WTC11 (cell line): ENCODE measurements around the gene GLT6D1. TPM values are rescaled to one million over a fixed set of nuclear protein-coding genes. Genes with fewer than 3 reads are reported as not detected.

Experiments used
- ATAC-seq: fragments of 200-7000 bp; cut with Tn5 transposase; 2 replicates; pipeline ENCODE4 v1.10.0; 2021; ENCODE audit warnings: mild to moderate bottlenecking, moderate library complexity
- CTCF ChIA-PET: fragments of 300-600 bp; sonication (Branson Sonifier 250); formaldehyde crosslinking; loops from one replicate; lab custom pipeline; 2021; ENCODE audit warnings: antibody characterized with exemption; lab: Charles Lee
- POLR2A ChIA-PET: fragments of 350-600 bp; sonication (Branson Sonifier 250); formaldehyde crosslinking; loops from one replicate; lab custom pipeline; 2021; ENCODE audit warnings: antibody characterized with exemption; lab: Charles Lee
- DNase-seq: peaks from one replicate; pipeline ENCODE4 v3.0.0; 2021; ENCODE audit warnings: low spot score
- H3K27ac Mint-ChIP-seq: 2 replicates; pipeline ENCODE4 v1.8.0; 2021; ENCODE audit warnings: mixed read lengths
- H3K27me3 Mint-ChIP-seq: 2 replicates; pipeline ENCODE4 v1.8.0; 2021; ENCODE audit warnings: low read depth, mild to moderate bottlenecking, moderate library complexity, mixed read lengths
- H3K36me3 Mint-ChIP-seq: 2 replicates; pipeline ENCODE4 v1.8.0; 2021; ENCODE audit warnings: mixed read lengths
- H3K4me1 Mint-ChIP-seq: 2 replicates; pipeline ENCODE4 v1.8.0; 2022; ENCODE audit warnings: mixed read lengths
- H3K4me3 Mint-ChIP-seq: 2 replicates; pipeline ENCODE4 v1.8.0; 2021; ENCODE audit warnings: mild to moderate bottlenecking, moderate library complexity, mixed read lengths
- H3K9me3 Mint-ChIP-seq: 2 replicates; pipeline ENCODE4 v1.8.0; 2021; ENCODE audit warnings: mixed read lengths
- CDX4 ChIP-seq: fragments of 250-450 bp; sonication (Bioruptor Pico); IDR thresholded peaks from 2 replicates; pipeline ENCODE4 v1.9.0; 2021; ENCODE audit warnings: moderate library complexity, mild to moderate bottlenecking, inconsistent platforms, borderline replicate concordance
- E2F1 ChIP-seq: sonication (generic); formaldehyde crosslinking; IDR thresholded peaks from 2 replicates; pipeline ENCODE4 v1.8.0; 2022; ENCODE audit warnings: mild to moderate bottlenecking, missing genetic modification reagents
- IRF2 ChIP-seq: sonication (generic); formaldehyde crosslinking; IDR thresholded peaks from 2 replicates; pipeline ENCODE4 v1.8.0; 2022; ENCODE audit warnings: low read depth, missing genetic modification reagents, borderline replicate concordance
- NFYB ChIP-seq: sonication (generic); formaldehyde crosslinking; conservative IDR thresholded peaks from 2 replicates; pipeline ENCODE4 v1.8.0; 2022; ENCODE audit warnings: low read depth, missing genetic modification reagents
- RELA ChIP-seq: sonication (generic); formaldehyde crosslinking; IDR thresholded peaks from 2 replicates; pipeline ENCODE4 v1.8.1; 2022; ENCODE audit warnings: missing genetic modification reagents, mild to moderate bottlenecking, borderline replicate concordance
- SP1 ChIP-seq: sonication (generic); formaldehyde crosslinking; conservative IDR thresholded peaks from 2 replicates; pipeline ENCODE4 v1.8.1; 2022; ENCODE audit warnings: missing genetic modification reagents
- TP53 ChIP-seq: sonication (generic); formaldehyde crosslinking; IDR thresholded peaks from 2 replicates; pipeline ENCODE4 v1.8.1; 2023; ENCODE audit warnings: mild to moderate bottlenecking, missing genetic modification reagents
- ZNF317 ChIP-seq: sonication (generic); formaldehyde crosslinking; IDR thresholded peaks from 2 replicates; pipeline ENCODE4 v1.8.1; 2023; ENCODE audit warnings: low read depth, mild to moderate bottlenecking, moderate library complexity, missing genetic modification reagents, borderline replicate concordance
- ZNF416 ChIP-seq: fragments of 250-450 bp; sonication (Bioruptor Pico); IDR thresholded peaks from 2 replicates; pipeline ENCODE4 v1.9.0; 2021; ENCODE audit warnings: mild to moderate bottlenecking, inconsistent platforms
- ZNF423 ChIP-seq: fragments of 250-450 bp; sonication (Bioruptor Pico); IDR thresholded peaks from 2 replicates; pipeline ENCODE4 v2.1.2; 2022; ENCODE audit warnings: mild to moderate bottlenecking, moderate library complexity
- ZNF532 ChIP-seq: fragments of 250-450 bp; sonication (Bioruptor Pico); IDR thresholded peaks from 2 replicates; pipeline ENCODE4 v1.9.0; 2021; ENCODE audit warnings: mild to moderate bottlenecking, borderline replicate concordance
- ZNF671 ChIP-seq: fragments of 250-450 bp; sonication (Bioruptor Pico); IDR thresholded peaks from 2 replicates; pipeline ENCODE4 v1.8.0; 2021; ENCODE audit warnings: mild to moderate bottlenecking
- total RNA-seq: library from RNA; stranded (reverse); gene quantifications from 3 replicates; pipeline ENCODE4 v1.2.3, GENCODE V29; 2021
- TF ChIP-seq, protein P1 (sequence below): sonication (generic); formaldehyde crosslinking; IDR thresholded peaks from 2 replicates; pipeline ENCODE4 v1.8.1; 2022; ENCODE audit warnings: low read depth, missing genetic modification reagents, borderline replicate concordance
- TF ChIP-seq, protein P2 (sequence below): sonication (generic); formaldehyde crosslinking; IDR thresholded peaks from 2 replicates; pipeline ENCODE4 v1.8.1; 2023; ENCODE audit warnings: mild to moderate bottlenecking, missing genetic modification reagents, borderline replicate concordance
- TF ChIP-seq, protein P3 (sequence below): sonication (generic); formaldehyde crosslinking; IDR thresholded peaks from 2 replicates; pipeline ENCODE4 v1.8.0; 2022; ENCODE audit warnings: mild to moderate bottlenecking, missing genetic modification reagents
- TF ChIP-seq, protein P4 (sequence below): sonication (generic); formaldehyde crosslinking; IDR thresholded peaks from 2 replicates; pipeline ENCODE4 v1.8.0; 2023; ENCODE audit warnings: mild to moderate bottlenecking, missing genetic modification reagents
- TF ChIP-seq, protein P5 (sequence below): sonication (generic); formaldehyde crosslinking; IDR thresholded peaks from 2 replicates; pipeline ENCODE4 v1.8.0; 2023; ENCODE audit warnings: missing genetic modification reagents
- TF ChIP-seq, protein P6 (sequence below): sonication (generic); formaldehyde crosslinking; IDR thresholded peaks from 2 replicates; pipeline ENCODE4 v1.8.1; 2023; ENCODE audit warnings: mild to moderate bottlenecking, moderate library complexity, missing genetic modification reagents
- TF ChIP-seq, protein P7 (sequence below): sonication (generic); formaldehyde crosslinking; IDR thresholded peaks from 2 replicates; pipeline ENCODE4 v1.8.0; 2022; ENCODE audit warnings: mild to moderate bottlenecking, missing genetic modification reagents

The GLT6D1 gene
- total RNA-seq, 1 experiment from 2014 or later: 0.37 TPM

DNA sequence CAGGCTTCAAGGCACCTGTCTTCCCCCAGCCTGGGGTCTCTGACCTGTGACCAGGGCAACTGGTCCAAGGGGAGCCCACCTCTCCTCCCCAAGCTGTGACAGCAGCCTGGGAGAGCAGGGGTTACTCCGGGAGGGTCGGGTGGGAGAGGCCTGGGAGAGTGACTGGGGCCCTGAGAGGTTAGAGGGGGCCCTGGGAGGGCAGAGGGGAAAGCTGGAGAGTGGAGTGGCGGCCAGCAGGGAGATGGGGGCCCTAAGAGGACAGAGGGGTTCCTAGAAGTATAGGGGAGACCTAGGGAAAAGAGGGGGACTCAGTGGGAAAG, 24.1 kb upstream of the GLT6D1 start:
- Mint-ChIP-seq H3K27me3 (no peaks in the 10 kb centered on the region), H3K4me1 (peaks cover 6% of the 10 kb centered on the region), H3K36me3 (peaks cover 7% of the 10 kb centered on the region), H3K9me3 (peaks cover 5% of the 10 kb centered on the region), H3K27ac (no peak overlapping the region), H3K4me3 (no peak overlapping the region)
- CTCF ChIA-PET: no interaction called here
- POLR2A ChIA-PET: no interaction called here
- no peak for ATAC-seq
- DNase-seq: no peak
- TF ChIP-seq ZNF532 (CRISPR knock-in tag) (no peak), ZNF317 (CRISPR knock-in tag) (no peak), CDX4 (no peak), TP53 (CRISPR knock-in tag) (no peak), E2F1 (CRISPR knock-in tag) (no peak), ZNF671 (CRISPR knock-in tag) (no peak), ZNF416 (CRISPR knock-in tag) (no peak), RELA (no peak), NFYB (no peak), SP1 (no peak), IRF2 (CRISPR knock-in tag) (no peak), ZNF423 (no peak)
- TF ChIP-seq, protein P1, sequence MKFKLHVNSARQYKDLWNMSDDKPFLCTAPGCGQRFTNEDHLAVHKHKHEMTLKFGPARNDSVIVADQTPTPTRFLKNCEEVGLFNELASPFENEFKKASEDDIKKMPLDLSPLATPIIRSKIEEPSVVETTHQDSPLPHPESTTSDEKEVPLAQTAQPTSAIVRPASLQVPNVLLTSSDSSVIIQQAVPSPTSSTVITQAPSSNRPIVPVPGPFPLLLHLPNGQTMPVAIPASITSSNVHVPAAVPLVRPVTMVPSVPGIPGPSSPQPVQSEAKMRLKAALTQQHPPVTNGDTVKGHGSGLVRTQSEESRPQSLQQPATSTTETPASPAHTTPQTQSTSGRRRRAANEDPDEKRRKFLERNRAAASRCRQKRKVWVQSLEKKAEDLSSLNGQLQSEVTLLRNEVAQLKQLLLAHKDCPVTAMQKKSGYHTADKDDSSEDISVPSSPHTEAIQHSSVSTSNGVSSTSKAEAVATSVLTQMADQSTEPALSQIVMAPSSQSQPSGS (CRISPR knock-in tag): no peak
- TF ChIP-seq, protein P2, sequence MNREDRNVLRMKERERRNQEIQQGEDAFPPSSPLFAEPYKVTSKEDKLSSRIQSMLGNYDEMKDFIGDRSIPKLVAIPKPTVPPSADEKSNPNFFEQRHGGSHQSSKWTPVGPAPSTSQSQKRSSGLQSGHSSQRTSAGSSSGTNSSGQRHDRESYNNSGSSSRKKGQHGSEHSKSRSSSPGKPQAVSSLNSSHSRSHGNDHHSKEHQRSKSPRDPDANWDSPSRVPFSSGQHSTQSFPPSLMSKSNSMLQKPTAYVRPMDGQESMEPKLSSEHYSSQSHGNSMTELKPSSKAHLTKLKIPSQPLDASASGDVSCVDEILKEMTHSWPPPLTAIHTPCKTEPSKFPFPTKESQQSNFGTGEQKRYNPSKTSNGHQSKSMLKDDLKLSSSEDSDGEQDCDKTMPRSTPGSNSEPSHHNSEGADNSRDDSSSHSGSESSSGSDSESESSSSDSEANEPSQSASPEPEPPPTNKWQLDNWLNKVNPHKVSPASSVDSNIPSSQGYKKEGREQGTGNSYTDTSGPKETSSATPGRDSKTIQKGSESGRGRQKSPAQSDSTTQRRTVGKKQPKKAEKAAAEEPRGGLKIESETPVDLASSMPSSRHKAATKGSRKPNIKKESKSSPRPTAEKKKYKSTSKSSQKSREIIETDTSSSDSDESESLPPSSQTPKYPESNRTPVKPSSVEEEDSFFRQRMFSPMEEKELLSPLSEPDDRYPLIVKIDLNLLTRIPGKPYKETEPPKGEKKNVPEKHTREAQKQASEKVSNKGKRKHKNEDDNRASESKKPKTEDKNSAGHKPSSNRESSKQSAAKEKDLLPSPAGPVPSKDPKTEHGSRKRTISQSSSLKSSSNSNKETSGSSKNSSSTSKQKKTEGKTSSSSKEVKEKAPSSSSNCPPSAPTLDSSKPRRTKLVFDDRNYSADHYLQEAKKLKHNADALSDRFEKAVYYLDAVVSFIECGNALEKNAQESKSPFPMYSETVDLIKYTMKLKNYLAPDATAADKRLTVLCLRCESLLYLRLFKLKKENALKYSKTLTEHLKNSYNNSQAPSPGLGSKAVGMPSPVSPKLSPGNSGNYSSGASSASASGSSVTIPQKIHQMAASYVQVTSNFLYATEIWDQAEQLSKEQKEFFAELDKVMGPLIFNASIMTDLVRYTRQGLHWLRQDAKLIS (CRISPR knock-in tag): no peak
- TF ChIP-seq, protein P3, sequence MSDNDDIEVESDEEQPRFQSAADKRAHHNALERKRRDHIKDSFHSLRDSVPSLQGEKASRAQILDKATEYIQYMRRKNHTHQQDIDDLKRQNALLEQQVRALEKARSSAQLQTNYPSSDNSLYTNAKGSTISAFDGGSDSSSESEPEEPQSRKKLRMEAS: no peak
- TF ChIP-seq, protein P4, sequence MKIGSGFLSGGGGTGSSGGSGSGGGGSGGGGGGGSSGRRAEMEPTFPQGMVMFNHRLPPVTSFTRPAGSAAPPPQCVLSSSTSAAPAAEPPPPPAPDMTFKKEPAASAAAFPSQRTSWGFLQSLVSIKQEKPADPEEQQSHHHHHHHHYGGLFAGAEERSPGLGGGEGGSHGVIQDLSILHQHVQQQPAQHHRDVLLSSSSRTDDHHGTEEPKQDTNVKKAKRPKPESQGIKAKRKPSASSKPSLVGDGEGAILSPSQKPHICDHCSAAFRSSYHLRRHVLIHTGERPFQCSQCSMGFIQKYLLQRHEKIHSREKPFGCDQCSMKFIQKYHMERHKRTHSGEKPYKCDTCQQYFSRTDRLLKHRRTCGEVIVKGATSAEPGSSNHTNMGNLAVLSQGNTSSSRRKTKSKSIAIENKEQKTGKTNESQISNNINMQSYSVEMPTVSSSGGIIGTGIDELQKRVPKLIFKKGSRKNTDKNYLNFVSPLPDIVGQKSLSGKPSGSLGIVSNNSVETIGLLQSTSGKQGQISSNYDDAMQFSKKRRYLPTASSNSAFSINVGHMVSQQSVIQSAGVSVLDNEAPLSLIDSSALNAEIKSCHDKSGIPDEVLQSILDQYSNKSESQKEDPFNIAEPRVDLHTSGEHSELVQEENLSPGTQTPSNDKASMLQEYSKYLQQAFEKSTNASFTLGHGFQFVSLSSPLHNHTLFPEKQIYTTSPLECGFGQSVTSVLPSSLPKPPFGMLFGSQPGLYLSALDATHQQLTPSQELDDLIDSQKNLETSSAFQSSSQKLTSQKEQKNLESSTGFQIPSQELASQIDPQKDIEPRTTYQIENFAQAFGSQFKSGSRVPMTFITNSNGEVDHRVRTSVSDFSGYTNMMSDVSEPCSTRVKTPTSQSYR (CRISPR knock-in tag): no peak
- TF ChIP-seq, protein P5, sequence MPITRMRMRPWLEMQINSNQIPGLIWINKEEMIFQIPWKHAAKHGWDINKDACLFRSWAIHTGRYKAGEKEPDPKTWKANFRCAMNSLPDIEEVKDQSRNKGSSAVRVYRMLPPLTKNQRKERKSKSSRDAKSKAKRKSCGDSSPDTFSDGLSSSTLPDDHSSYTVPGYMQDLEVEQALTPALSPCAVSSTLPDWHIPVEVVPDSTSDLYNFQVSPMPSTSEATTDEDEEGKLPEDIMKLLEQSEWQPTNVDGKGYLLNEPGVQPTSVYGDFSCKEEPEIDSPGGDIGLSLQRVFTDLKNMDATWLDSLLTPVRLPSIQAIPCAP (CRISPR knock-in tag): no peak
- TF ChIP-seq, protein P6, sequence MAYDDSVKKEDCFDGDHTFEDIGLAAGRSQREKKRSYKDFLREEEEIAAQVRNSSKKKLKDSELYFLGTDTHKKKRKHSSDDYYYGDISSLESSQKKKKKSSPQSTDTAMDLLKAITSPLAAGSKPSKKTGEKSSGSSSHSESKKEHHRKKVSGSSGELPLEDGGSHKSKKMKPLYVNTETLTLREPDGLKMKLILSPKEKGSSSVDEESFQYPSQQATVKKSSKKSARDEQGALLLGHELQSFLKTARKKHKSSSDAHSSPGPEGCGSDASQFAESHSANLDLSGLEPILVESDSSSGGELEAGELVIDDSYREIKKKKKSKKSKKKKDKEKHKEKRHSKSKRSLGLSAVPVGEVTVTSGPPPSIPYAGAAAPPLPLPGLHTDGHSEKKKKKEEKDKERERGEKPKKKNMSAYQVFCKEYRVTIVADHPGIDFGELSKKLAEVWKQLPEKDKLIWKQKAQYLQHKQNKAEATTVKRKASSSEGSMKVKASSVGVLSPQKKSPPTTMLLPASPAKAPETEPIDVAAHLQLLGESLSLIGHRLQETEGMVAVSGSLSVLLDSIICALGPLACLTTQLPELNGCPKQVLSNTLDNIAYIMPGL: no peak
- TF ChIP-seq, protein P7, sequence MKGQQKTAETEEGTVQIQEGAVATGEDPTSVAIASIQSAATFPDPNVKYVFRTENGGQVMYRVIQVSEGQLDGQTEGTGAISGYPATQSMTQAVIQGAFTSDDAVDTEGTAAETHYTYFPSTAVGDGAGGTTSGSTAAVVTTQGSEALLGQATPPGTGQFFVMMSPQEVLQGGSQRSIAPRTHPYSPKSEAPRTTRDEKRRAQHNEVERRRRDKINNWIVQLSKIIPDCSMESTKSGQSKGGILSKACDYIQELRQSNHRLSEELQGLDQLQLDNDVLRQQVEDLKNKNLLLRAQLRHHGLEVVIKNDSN (CRISPR knock-in tag): no peak
